Natural killer cell treated with Interleukin-12 subunit alpha and Interleukin-12 subunit beta and Interleukin-15 and Interleukin-18, amount 100 ng/mL, for 72 hours (primary cell): Measurements from ENCODE around the gene TMTC1. TPM values are rescaled to one million over a fixed set of nuclear protein-coding genes. Genes with fewer than 3 reads are reported as not detected.

Source experiments
- ATAC-seq, 2 donors: fragments of 150-1000 bp; cut with Tn5 transposase in 1 of 2; sonication (Bioruptor Pico), chemical (Tn5 transposase) in 1 of 2; 2 replicates each; pipeline ENCODE4 v1.10.0; 2021
- DNase-seq: peaks from one replicate; pipeline ENCODE4 v3.0.0; 2022; ENCODE audit warnings: low spot score
- H3K27ac Mint-ChIP-seq, 2 donors: 1 replicate in 1 of 2; 2 replicates in 1 of 2; pipeline ENCODE4 v1.8.0; 2022; ENCODE audit warnings: mixed read lengths in 2 of 2, mild to moderate bottlenecking in 1 of 2, moderate library complexity in 1 of 2
- H3K27me3 Mint-ChIP-seq, 2 donors: 1 replicate in 1 of 2; 2 replicates in 1 of 2; pipeline ENCODE4 v1.8.0; 2022; ENCODE audit warnings: mixed read lengths in 2 of 2
- H3K36me3 Mint-ChIP-seq: one replicate; pipeline ENCODE4 v1.8.0; 2022; ENCODE audit warnings: mixed read lengths
- H3K4me1 Mint-ChIP-seq, 2 donors: 1 replicate in 1 of 2; 2 replicates in 1 of 2; pipeline ENCODE4 v1.8.0; 2022; ENCODE audit warnings: low read depth in 2 of 2, mixed read lengths in 2 of 2, mild to moderate bottlenecking in 1 of 2
- H3K4me3 Mint-ChIP-seq: one replicate; pipeline ENCODE4 v1.8.0; 2022; ENCODE audit warnings: mixed read lengths
- H3K9me3 Mint-ChIP-seq: 2 replicates; pipeline ENCODE4 v1.8.0; 2022; ENCODE audit warnings: mixed read lengths
- total RNA-seq, 2 donors: library from RNA; stranded (reverse); gene quantifications; one replicate each; pipeline ENCODE4 v1.2.3, GENCODE V29; 2022

The TMTC1 gene
- total RNA-seq, 2 donors from 2014 or later = not detected

DNA sequence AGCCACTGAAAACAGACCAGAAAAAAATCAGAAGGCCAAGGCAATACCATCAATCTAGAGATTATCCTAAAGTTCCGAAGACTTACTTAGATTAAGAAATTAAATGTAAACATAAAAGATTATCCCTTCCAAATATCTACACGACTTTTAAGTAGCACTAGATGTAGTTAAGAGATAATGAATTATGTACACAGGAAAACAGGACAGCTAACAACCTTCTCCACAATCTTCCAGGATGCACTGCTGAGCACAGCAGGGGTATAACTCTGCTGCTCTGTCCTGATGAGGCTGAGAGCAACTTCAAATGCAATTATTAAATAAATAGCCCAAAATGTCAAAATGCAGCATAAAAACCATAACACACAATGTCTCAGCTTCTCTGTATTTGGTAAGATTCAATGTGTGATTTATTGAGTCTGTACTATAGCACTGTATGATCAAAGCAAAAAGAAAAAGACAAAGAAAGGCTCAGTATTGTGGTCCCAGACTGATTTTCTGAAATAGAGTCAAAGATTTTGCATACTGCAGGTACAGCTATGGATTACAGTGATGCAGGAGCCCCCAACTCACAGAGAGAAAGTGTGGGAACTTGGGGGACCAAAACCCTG, 56.9 kb downstream of the TMTC1 start:
- H3K36me3 Mint-ChIP-seq = no peaks in the 10 kb centered on the region
- H3K4me3 Mint-ChIP-seq = no peak overlapping the region
- no peaks in the 10 kb centered on the region for H3K27me3 Mint-ChIP-seq
- H3K27ac Mint-ChIP-seq = no peak overlapping the region
- ATAC-seq = no peak
- H3K4me1 Mint-ChIP-seq = no peaks in the 10 kb centered on the region
- H3K9me3 Mint-ChIP-seq = peaks cover 3% of the 10 kb centered on the region
- DNase-seq = no peak

GRCh38 chr12:29726321-29726692, 57.4 kb downstream of the TMTC1 start:
- Mint-ChIP-seq H3K27me3 (no peaks in the 10 kb centered on the region), H3K9me3 (peaks cover 3% of the 10 kb centered on the region), H3K4me1 (no peaks in the 10 kb centered on the region), H3K4me3 (no peak overlapping the region), H3K27ac (no peak overlapping the region), H3K36me3 (no peaks in the 10 kb centered on the region)
- ATAC-seq (no peak), DNase-seq (no peak)

- Mint-ChIP-seq H3K27me3 (no peaks in the 10 kb centered on the region), H3K36me3 (no peaks in the 10 kb centered on the region), H3K4me1 (no peaks in the 10 kb centered on the region), H3K4me3 (no peak overlapping the region), H3K9me3 (peaks cover 3% of the 10 kb centered on the region), H3K27ac (no peak overlapping the region)
- ATAC-seq (no peak), DNase-seq (no peak)
Observed at GRCh38 chr12:29725587-29726320, 58.0 kb downstream of the TMTC1 start.

DNA sequence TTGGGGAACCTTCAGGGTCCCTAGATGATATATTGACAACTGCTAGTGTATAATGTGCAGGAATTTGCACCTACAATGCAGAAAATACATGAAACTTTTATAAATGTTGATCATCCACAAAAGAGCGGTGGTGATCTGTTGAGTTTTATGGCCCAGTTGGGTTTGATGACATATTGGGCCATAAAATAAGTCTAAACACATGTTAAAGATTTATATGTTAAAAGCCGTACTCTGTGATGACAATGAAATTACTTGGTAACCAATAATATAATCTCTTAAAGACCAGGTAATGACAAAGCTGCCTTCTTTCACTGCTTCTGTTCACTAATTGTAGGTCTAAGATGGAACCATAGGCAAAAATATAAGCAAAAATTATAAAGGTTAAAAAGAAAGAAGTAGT, 61.6 kb downstream of the TMTC1 start:
- H3K4me1 Mint-ChIP-seq = no peaks in the 10 kb centered on the region
- H3K4me3 Mint-ChIP-seq = no peak overlapping the region

GRCh38 chr12:29719381-29719780, 64.4 kb downstream of the TMTC1 start:
- Mint-ChIP-seq H3K9me3 (no peaks in the 10 kb centered on the region), H3K27ac (no peak overlapping the region), H3K4me1 (no peaks in the 10 kb centered on the region), H3K27me3 (no peaks in the 10 kb centered on the region), H3K4me3 (no peak overlapping the region), H3K36me3 (no peaks in the 10 kb centered on the region)
- no peak for ATAC-seq
- DNase-seq = no peak

More for the DNA sequence above, 61.6 kb downstream of the TMTC1 start:
- Mint-ChIP-seq H3K9me3 (no peaks in the 10 kb centered on the region), H3K36me3 (no peaks in the 10 kb centered on the region), H3K27me3 (no peaks in the 10 kb centered on the region), H3K27ac (no peak overlapping the region)
- DNase-seq (no peak), ATAC-seq (no peak)

GRCh38 chr12:29717540-29718100, 66.1 kb downstream of the TMTC1 start:
- no peak for DNase-seq
- no peaks in the 10 kb centered on the region for H3K27me3 Mint-ChIP-seq
- ATAC-seq = no peak
- no peak overlapping the region for H3K27ac Mint-ChIP-seq
- H3K4me3 Mint-ChIP-seq = no peak overlapping the region
- H3K9me3 Mint-ChIP-seq = no peaks in the 10 kb centered on the region
- H3K4me1 Mint-ChIP-seq = no peaks in the 10 kb centered on the region
- no peaks in the 10 kb centered on the region for H3K36me3 Mint-ChIP-seq

- no peak for DNase-seq
- H3K27ac Mint-ChIP-seq = no peak overlapping the region
- no peaks in the 10 kb centered on the region for H3K9me3 Mint-ChIP-seq
- H3K36me3 Mint-ChIP-seq = no peaks in the 10 kb centered on the region
- H3K4me3 Mint-ChIP-seq = no peak overlapping the region
- H3K27me3 Mint-ChIP-seq = peaks cover 0 to 6% of the 10 kb centered on the region in 2 donors
- H3K4me1 Mint-ChIP-seq = no peaks in the 10 kb centered on the region
- ATAC-seq = no peak
Observed at GRCh38 chr12:29714966-29715365, 68.8 kb downstream of the TMTC1 start.

DNA sequence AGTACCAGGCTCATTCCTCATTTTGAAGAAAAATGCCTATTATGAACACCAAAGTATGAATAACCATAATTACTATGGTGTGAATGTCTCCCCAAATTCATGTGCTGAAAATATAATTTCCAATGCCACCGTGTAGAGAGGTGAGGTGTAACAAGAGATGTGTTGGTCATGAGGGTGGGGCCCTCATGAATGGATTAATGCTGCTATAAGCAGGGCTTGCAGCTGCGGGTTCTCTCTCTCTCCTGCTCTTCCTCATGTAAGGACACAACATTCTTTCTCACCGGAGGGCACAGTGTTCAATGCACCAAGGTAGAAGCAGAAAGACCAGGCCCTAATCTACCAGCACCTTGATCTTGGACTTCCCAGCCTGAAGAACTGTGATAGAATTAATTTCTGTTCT, 70.0 kb downstream of the TMTC1 start:
- DNase-seq (no peak), ATAC-seq (no peak)
- Mint-ChIP-seq H3K9me3 (no peaks in the 10 kb centered on the region), H3K36me3 (no peaks in the 10 kb centered on the region), H3K4me3 (no peak overlapping the region), H3K27ac (no peak overlapping the region), H3K27me3 (peaks cover 0 to 6% of the 10 kb centered on the region in 2 donors), H3K4me1 (no peaks in the 10 kb centered on the region)

- H3K4me3 Mint-ChIP-seq = no peak overlapping the region
- no peak overlapping the region for H3K27ac Mint-ChIP-seq
- DNase-seq = no peak
- H3K9me3 Mint-ChIP-seq = no peaks in the 10 kb centered on the region
- peaks cover 0 to 6% of the 10 kb centered on the region in 2 donors for H3K27me3 Mint-ChIP-seq
- no peak for ATAC-seq
- no peaks in the 10 kb centered on the region for H3K4me1 Mint-ChIP-seq
- no peaks in the 10 kb centered on the region for H3K36me3 Mint-ChIP-seq
Observed at GRCh38 chr12:29711381-29711780, 72.4 kb downstream of the TMTC1 start.

DNA sequence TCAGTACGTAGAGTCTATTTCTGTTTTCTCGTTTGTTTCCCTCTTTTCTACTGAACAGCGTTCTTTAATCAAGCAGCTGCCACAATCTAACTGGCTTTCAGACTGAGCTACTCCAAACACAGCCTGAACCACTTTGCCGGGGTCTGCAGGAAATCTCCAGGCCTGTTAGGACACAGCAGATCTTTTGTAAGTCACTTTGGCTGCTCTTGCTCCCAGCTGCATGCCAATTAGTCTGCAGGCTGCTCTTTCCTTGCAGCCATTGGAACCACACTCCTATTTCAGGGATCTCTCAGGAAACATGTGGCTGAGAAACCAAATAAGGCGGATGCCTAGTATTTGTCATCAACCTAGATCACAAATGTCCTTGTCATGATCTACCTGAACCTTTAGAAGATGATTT, 73.6 kb downstream of the TMTC1 start:
- no peak for ATAC-seq
- Mint-ChIP-seq H3K27ac (no peak overlapping the region), H3K27me3 (peaks cover 0 to 6% of the 10 kb centered on the region in 2 donors), H3K4me1 (no peaks in the 10 kb centered on the region), H3K9me3 (no peaks in the 10 kb centered on the region), H3K4me3 (no peak overlapping the region), H3K36me3 (no peaks in the 10 kb centered on the region)
- no peak for DNase-seq

DNA sequence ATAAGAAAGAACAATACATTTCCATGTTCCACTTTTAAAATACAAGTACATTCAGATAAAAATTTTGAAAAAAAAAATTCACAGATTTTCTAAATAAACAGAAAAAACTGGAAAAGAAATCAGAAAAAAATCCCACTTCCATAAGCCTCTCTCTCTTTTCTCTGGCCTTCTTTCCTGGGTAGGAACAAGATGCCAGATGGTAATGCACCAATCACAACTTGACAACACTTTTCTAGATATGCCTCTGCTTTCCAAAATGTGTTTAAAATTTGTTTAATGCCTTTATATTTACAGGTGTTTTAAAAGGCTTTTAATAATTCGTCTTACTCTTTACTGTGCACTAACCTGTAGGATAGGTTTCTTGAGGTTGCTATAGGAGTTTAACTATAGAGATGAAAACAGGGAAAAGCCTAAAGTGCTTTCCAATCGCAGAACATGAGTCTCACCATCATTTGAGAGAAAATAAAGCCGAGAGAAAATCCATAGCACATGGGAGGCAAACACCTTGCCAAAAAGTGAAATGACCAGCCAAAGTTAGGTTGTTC, 74.2 kb downstream of the TMTC1 start:
- no peak overlapping the region for H3K4me3 Mint-ChIP-seq
- DNase-seq (no peak), ATAC-seq (no peak)
- peaks cover 0 to 6% of the 10 kb centered on the region in 2 donors for H3K27me3 Mint-ChIP-seq
- no peaks in the 10 kb centered on the region for H3K9me3 Mint-ChIP-seq
- H3K27ac Mint-ChIP-seq = no peak overlapping the region
- H3K36me3 Mint-ChIP-seq = no peaks in the 10 kb centered on the region
- no peaks in the 10 kb centered on the region for H3K4me1 Mint-ChIP-seq

DNA sequence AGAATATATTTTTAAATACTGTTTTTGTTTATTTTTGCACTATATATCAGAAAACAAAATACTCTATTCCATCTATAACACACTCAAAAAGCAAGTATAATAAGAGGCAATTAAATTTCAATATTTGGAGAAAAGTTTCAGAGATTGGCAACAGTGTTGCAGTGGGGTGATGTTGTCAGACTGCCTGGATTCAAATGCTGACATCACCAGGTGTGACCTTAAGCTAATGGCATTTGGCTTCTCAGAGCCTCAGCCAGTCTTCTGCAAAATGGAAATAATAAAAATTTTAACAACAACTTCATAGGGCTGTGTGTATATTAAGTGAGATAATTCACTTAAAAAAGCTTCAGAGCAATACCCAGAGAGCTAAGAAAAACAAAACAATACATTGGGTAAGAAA, 74.7 kb downstream of the TMTC1 start:
- Mint-ChIP-seq H3K9me3 (no peaks in the 10 kb centered on the region), H3K27me3 (peaks cover 0 to 6% of the 10 kb centered on the region in 2 donors), H3K36me3 (no peaks in the 10 kb centered on the region), H3K27ac (no peak overlapping the region), H3K4me3 (no peak overlapping the region), H3K4me1 (no peaks in the 10 kb centered on the region)
- ATAC-seq (no peak), DNase-seq (no peak)

GRCh38 chr12:29707846-29708245, 75.9 kb downstream of the TMTC1 start:
- no peaks in the 10 kb centered on the region for H3K4me1 Mint-ChIP-seq
- DNase-seq (no peak), ATAC-seq (no peak)
- no peak overlapping the region for H3K4me3 Mint-ChIP-seq
- no peaks in the 10 kb centered on the region for H3K36me3 Mint-ChIP-seq
- H3K9me3 Mint-ChIP-seq = no peaks in the 10 kb centered on the region
- H3K27me3 Mint-ChIP-seq = peaks cover 0 to 6% of the 10 kb centered on the region in 2 donors
- H3K27ac Mint-ChIP-seq = no peak overlapping the region

GRCh38 chr12:29706311-29706710, 77.4 kb downstream of the TMTC1 start:
- Mint-ChIP-seq H3K27ac (no peak overlapping the region), H3K36me3 (no peaks in the 10 kb centered on the region), H3K9me3 (no peaks in the 10 kb centered on the region), H3K27me3 (no peaks in the 10 kb centered on the region), H3K4me3 (no peak overlapping the region), H3K4me1 (no peaks in the 10 kb centered on the region)
- no peak for DNase-seq
- no peak for ATAC-seq
